HCT116 (cell line): ENCODE measurements around the gene ITPR2. TPM values are rescaled to one million over a fixed set of nuclear protein-coding genes. Genes with fewer than 3 reads are reported as not detected.

Experiments used
- ATAC-seq: fragments of 200-7000 bp; cut with Tn5 transposase; 2 replicates; pipeline ENCODE4 v1.9.1; 2020; ENCODE audit warnings: mild to moderate bottlenecking, moderate library complexity
- BruUV-seq: library from RNA; stranded (reverse); fragments of 400-500 nt; replicated peaks from 2 replicates; lab custom pipeline; 2021; lab: Mats Ljungman, UMichigan
- CTCF ChIA-PET: fragments of 300-600 bp; sonication (Branson Sonifier 250); formaldehyde crosslinking; loops from one replicate; lab custom pipeline; 2021; ENCODE audit warnings: antibody characterized with exemption; lab: Charles Lee
- POLR2A ChIA-PET: fragments of 300-600, 350-600 bp; sonication (Branson Sonifier 250); formaldehyde crosslinking; loops from one replicate; lab custom pipeline; 2021; ENCODE audit warnings: antibody characterized with exemption; lab: Charles Lee
- RAD21 ChIA-PET, 2 experiments: fragments of 300-600 bp; sonication (Branson Sonifier 250); formaldehyde crosslinking; loops; one replicate each; lab custom pipeline; 2023; ENCODE audit warnings: low total read pairs in 2 of 2; ENCODE audit not compliant: uncharacterized antibody in 2 of 2, unreplicated experiment in 2 of 2, low non-redundant PET in 1 of 2; lab: Charles Lee
- DNase-seq: peaks from one replicate; pipeline ENCODE4 v3.0.0-alpha.2; 2010; ENCODE audit warnings: low read depth, low spot score
- H2AFZ ChIP-seq: fragments of 200-600 bp; shearing (Covaris generic), sonication (generic); 2 replicates; pipeline ENCODE4 v1.6.1; 2017; ENCODE audit warnings: low read depth, mixed run types, mixed read lengths, antibody characterized with exemption, low read length; ENCODE audit not compliant: poor library complexity, severe bottlenecking
- H3K27ac ChIP-seq: 2 replicates; pipeline ENCODE4 v1.5.1; 2012; ENCODE audit warnings: low read depth, low read length
- H3K27me3 ChIP-seq: fragments of 200-600 bp; sonication (generic); 2 replicates; pipeline ENCODE4 v1.6.1; 2016; ENCODE audit warnings: mixed run types, low read length, mixed read lengths; ENCODE audit not compliant: insufficient read depth
- H3K36me3 ChIP-seq, 2 experiments: fragments of 200-500 bp in 1 of 2; fragments of 200-600 bp in 1 of 2; sonication (Bioruptor generic) in 1 of 2; sonication (generic) in 1 of 2; 2 replicates each; pipeline versions ENCODE4 v1.5.1 to v1.6.1; 2014 to 2016; ENCODE audit warnings: low read length in 2 of 2, inconsistent platforms in 1 of 2, mixed read lengths in 1 of 2, mixed run types in 1 of 2; ENCODE audit not compliant: insufficient read depth in 2 of 2, control insufficient read depth in 1 of 2
- H3K4me1 ChIP-seq, 2 experiments: fragments of 200-600 bp in 1 of 2; sonication (generic) in 1 of 2; 2 replicates each; pipeline versions ENCODE4 v1.5.1 to v1.6.1; 2012 to 2017; ENCODE audit warnings: low read length in 2 of 2, inconsistent platforms in 1 of 2, mild to moderate bottlenecking in 1 of 2, mixed read lengths in 1 of 2, mixed run types in 1 of 2, moderate library complexity in 1 of 2; ENCODE audit not compliant: insufficient read depth in 2 of 2, control insufficient read depth in 1 of 2
- H3K4me2 ChIP-seq: fragments of 200-600 bp; sonication (generic); 2 replicates; pipeline ENCODE4 v1.6.1; 2017; ENCODE audit warnings: mixed run types, low read length, mixed read lengths
- H3K4me3 ChIP-seq, 2 experiments: fragments of 200-600 bp in 1 of 2; sonication (generic) in 1 of 2; replicated peaks in 1 of 2; 2 replicates each; pipeline ENCODE4 v1.5.1; 2011 to 2016; ENCODE audit warnings: low read length in 2 of 2, control low read depth in 1 of 2, low read depth in 1 of 2, mild to moderate bottlenecking in 1 of 2, mixed read lengths in 1 of 2, mixed run types in 1 of 2
- H3K79me2 ChIP-seq: fragments of 200-600 bp; sonication (generic); 2 replicates; pipeline ENCODE4 v1.6.1; 2017; ENCODE audit warnings: mild to moderate bottlenecking, mixed run types, low read length, moderate library complexity, mixed read lengths; ENCODE audit not compliant: insufficient read depth
- H3K9ac ChIP-seq: fragments of 200-600 bp; sonication (generic); 2 replicates; pipeline ENCODE4 v1.6.1; 2016; ENCODE audit warnings: low read length, mixed read lengths
- H3K9me2 ChIP-seq: fragments of 200-600 bp; sonication (generic), shearing (Covaris generic); 2 replicates; pipeline ENCODE4 v1.6.1; 2017; ENCODE audit warnings: mixed run types, mild to moderate bottlenecking, moderate library complexity; ENCODE audit not compliant: insufficient read depth
- H3K9me3 ChIP-seq, 2 experiments: fragments of 200-500 bp in 1 of 2; fragments of 200-600 bp in 1 of 2; sonication (Bioruptor generic) in 1 of 2; sonication (generic) in 1 of 2; 2 replicates each; pipeline ENCODE4 v1.6.1; 2014 to 2017; ENCODE audit warnings: low read length in 2 of 2, mixed read lengths in 2 of 2, inconsistent platforms in 1 of 2, low read depth in 1 of 2, mild to moderate bottlenecking in 1 of 2, mixed run types in 1 of 2, moderate library complexity in 1 of 2; ENCODE audit not compliant: control insufficient read depth in 1 of 2, insufficient read depth in 1 of 2
- H4K20me1 ChIP-seq: fragments of 200-600 bp; sonication (generic), shearing (Covaris generic); 2 replicates; pipeline ENCODE4 v1.6.1; 2017; ENCODE audit warnings: mixed run types, mild to moderate bottlenecking, moderate library complexity; ENCODE audit not compliant: insufficient read depth
- CBX3 ChIP-seq: IDR thresholded peaks from 2 replicates; pipeline ENCODE4 v1.6.1; 2012; ENCODE audit warnings: low read depth
- CEBPB ChIP-seq: IDR thresholded peaks from 2 replicates; pipeline ENCODE4 v1.6.1; 2012; ENCODE audit warnings: low read depth
- EZH2 ChIP-seq: fragments of 200-600 bp; sonication (generic); IDR thresholded peaks from 2 replicates; pipeline ENCODE4 v1.6.1; 2017; ENCODE audit warnings: antibody characterized with exemption, mixed run types
- EZH2phosphoT487 ChIP-seq: fragments of 200-600 bp; IDR thresholded peaks from 2 replicates; pipeline ENCODE4 v1.6.1; 2018; ENCODE audit warnings: antibody characterized with exemption, borderline replicate concordance
- FOSL1 ChIP-seq: IDR thresholded peaks from 2 replicates; pipeline ENCODE4 v1.6.1; 2012; ENCODE audit warnings: low read depth
- MAX ChIP-seq: IDR thresholded peaks from 2 replicates; pipeline ENCODE4 v1.6.1; 2012
- RAD21 ChIP-seq: IDR thresholded peaks from 2 replicates; pipeline ENCODE4 v1.6.1; 2012; ENCODE audit warnings: low read depth, mild to moderate bottlenecking
- REST ChIP-seq: IDR thresholded peaks from 2 replicates; pipeline ENCODE4 v1.6.1; 2012; ENCODE audit warnings: low read depth
- SIN3A ChIP-seq: IDR thresholded peaks from 2 replicates; pipeline ENCODE4 v1.6.1; 2012; ENCODE audit warnings: low read depth
- SRF ChIP-seq: IDR thresholded peaks from 2 replicates; pipeline ENCODE4 v1.6.1; 2012; ENCODE audit warnings: low read depth
- TCF7L2 ChIP-seq: IDR thresholded peaks from 2 replicates; pipeline ENCODE4 v1.7.0; 2011; ENCODE audit warnings: borderline replicate concordance, inconsistent platforms; ENCODE audit not compliant: insufficient read depth, insufficient read length; ENCODE audit errors: extremely low read depth
- YY1 ChIP-seq: IDR thresholded peaks from 2 replicates; pipeline ENCODE4 v1.6.1; 2011; ENCODE audit warnings: low read length, low read depth, moderate library complexity, mild to moderate bottlenecking; ENCODE audit not compliant: insufficient replicate concordance; ENCODE audit errors: extremely low read depth
- intact Hi-C: fragments of 100-400 bp; cut with micrococcal nuclease; formaldehyde crosslinking; loops from 2 replicates; pipeline ENCODE4 v1.10.0; 2022
- total RNA-seq: library from RNA; stranded (reverse); gene quantifications from one replicate; pipeline ENCODE4 v1.2.1, GENCODE V29; 2021; ENCODE audit not compliant: unreplicated experiment

Gene ITPR2
- total RNA-seq, 1 experiment from 2014 or later, result 6.5 TPM

GRCh38 chr12:26872625-26873024 is 39.6 kb upstream of the ITPR2 start:
- no peak for ATAC-seq
- CTCF ChIA-PET, result interaction anchor here (1.2 kb wide), 1 partner anchor 13 kb away, joined by 3 read pairs; no protein-coding TSS in a partner anchor
- Histone ChIP-seq H3K27ac (no peak overlapping the region), H4K20me1 (no peaks in the 10 kb centered on the region), H3K4me3 (no peak overlapping the region), H3K9me2 (no peaks in the 10 kb centered on the region), H3K9me3 (no peaks in the 10 kb centered on the region), H3K27me3 (no peaks in the 10 kb centered on the region), H3K4me2 (no peak overlapping the region)
- BruUV-seq, result no TSS peak
- TF ChIP-seq FOSL1, result no peak
- TF ChIP-seq EZH2phosphoT487, result no peak
- TF ChIP-seq, all 23 proteins: peak for 0
- H3K36me3 ChIP-seq, result no peaks in the 10 kb centered on the region
- H3K4me1 ChIP-seq, result peaks cover 17 to 24% of the 10 kb centered on the region in 2 experiments; a peak in 3 of 4 replicates
- no peak overlapping the region for H2AFZ ChIP-seq
- no peak for DNase-seq
- H3K79me2 ChIP-seq, result no peaks in the 10 kb centered on the region
- RAD21 ChIA-PET, result no interaction called here
- POLR2A ChIA-PET, result no interaction called here
- intact Hi-C loops, result no loop called here
- no peak overlapping the region for H3K9ac ChIP-seq

GRCh38 chr12:26871985-26872384 is 39.0 kb upstream of the ITPR2 start:
- Histone ChIP-seq H3K79me2 (no peaks in the 10 kb centered on the region), H3K4me2 (no peak overlapping the region), H3K4me1 (peaks cover 17 to 24% of the 10 kb centered on the region in 2 experiments; a peak in 3 of 4 replicates), H3K9ac (no peak overlapping the region), H3K9me3 (no peaks in the 10 kb centered on the region), H3K27me3 (no peaks in the 10 kb centered on the region), H3K4me3 (no peak overlapping the region), H2AFZ (no peak overlapping the region), H3K36me3 (no peaks in the 10 kb centered on the region), H3K9me2 (no peaks in the 10 kb centered on the region), H4K20me1 (no peaks in the 10 kb centered on the region), H3K27ac (no peak overlapping the region)
- CTCF ChIA-PET, result interaction anchor here (0.7 to 1.2 kb wide), 2 partner anchors 13 to 435 kb away, joined by 3 read pairs; no protein-coding TSS in a partner anchor
- ATAC-seq (no peak), DNase-seq (no peak)
- TF ChIP-seq SIN3A, result no peak
- TF ChIP-seq MAX, result no peak
- no peak for TF ChIP-seq CBX3
- TF ChIP-seq YY1, result no peak
- TF ChIP-seq FOSL1, result no peak
- TF ChIP-seq CEBPB, result no peak
- no peak for TF ChIP-seq RAD21
- no peak for TF ChIP-seq SRF
- no peak for TF ChIP-seq EZH2
- no peak for TF ChIP-seq REST
- no peak for TF ChIP-seq TCF7L2
- TF ChIP-seq EZH2phosphoT487, result no peak
- BruUV-seq, result no TSS peak
- RAD21 ChIA-PET, result no interaction called here
- POLR2A ChIA-PET, result no interaction called here
- intact Hi-C loops, result no loop called here
